H9 (cell line): ENCODE measurements around the gene GPC6. TPM values are rescaled to one million over a fixed set of nuclear protein-coding genes. Genes with fewer than 3 reads are reported as not detected.

Source experiments
- DNase-seq: peaks from one replicate; pipeline ENCODE4 v3.0.0-alpha.2; 2017
- H2AFZ ChIP-seq: one replicate; pipeline ENCODE4 v1.6.1; 2013; ENCODE audit warnings: mild to moderate bottlenecking, low read length, control low read depth, moderate library complexity
- H2AK5ac ChIP-seq: 2 replicates; pipeline ENCODE4 v1.6.1; 2013; ENCODE audit warnings: low read length, control low read depth, mixed read lengths; ENCODE audit not compliant: insufficient read length
- H2BK120ac ChIP-seq: one replicate; pipeline ENCODE4 v1.6.1; 2013; ENCODE audit warnings: low read depth, mild to moderate bottlenecking, low read length, control low read depth, inconsistent platforms; ENCODE audit not compliant: poor library complexity, severe bottlenecking
- H2BK12ac ChIP-seq: 2 replicates; pipeline ENCODE4 v1.6.1; 2013; ENCODE audit warnings: low read length, control low read depth, mixed read lengths, low read depth; ENCODE audit not compliant: insufficient read length
- H2BK15ac ChIP-seq: 2 replicates; pipeline ENCODE4 v1.6.1; 2013; ENCODE audit warnings: low read depth, low read length, control low read depth
- H2BK20ac ChIP-seq: one replicate; pipeline ENCODE4 v1.6.1; 2013; ENCODE audit warnings: low read depth, mild to moderate bottlenecking, low read length, control low read depth, inconsistent platforms; ENCODE audit not compliant: poor library complexity, severe bottlenecking
- H2BK5ac ChIP-seq: 2 replicates; pipeline ENCODE4 v1.6.1; 2013; ENCODE audit warnings: low read length, control low read depth, mixed read lengths; ENCODE audit not compliant: insufficient read length
- H3K14ac ChIP-seq: 2 replicates; pipeline ENCODE4 v1.6.1; 2013; ENCODE audit warnings: low read length, control low read depth; ENCODE audit not compliant: insufficient read depth
- H3K18ac ChIP-seq: 2 replicates; pipeline ENCODE4 v1.6.1; 2013; ENCODE audit warnings: low read depth, mild to moderate bottlenecking, mixed read lengths, low read length, control low read depth; ENCODE audit not compliant: insufficient read length
- H3K23ac ChIP-seq: 2 replicates; pipeline ENCODE4 v1.6.1; 2013; ENCODE audit warnings: low read length, control low read depth, mixed read lengths, low read depth; ENCODE audit not compliant: insufficient read length
- H3K23me2 ChIP-seq: 2 replicates; pipeline ENCODE4 v1.6.1; 2013; ENCODE audit warnings: low read depth, mild to moderate bottlenecking, mixed read lengths, low read length, control low read depth; ENCODE audit not compliant: insufficient read length, poor library complexity, severe bottlenecking
- H3K27ac ChIP-seq: 2 replicates; pipeline ENCODE4 v1.5.1; 2013; ENCODE audit warnings: low read length, control low read depth, mixed read lengths, low read depth; ENCODE audit not compliant: insufficient read length
- H3K27me3 ChIP-seq: 2 replicates; pipeline ENCODE4 v1.6.1; 2013; ENCODE audit warnings: low read length, control low read depth, inconsistent platforms; ENCODE audit not compliant: insufficient read depth
- H3K4ac ChIP-seq: 2 replicates; pipeline ENCODE4 v1.6.1; 2013; ENCODE audit warnings: low read depth, mild to moderate bottlenecking, control low read depth, inconsistent platforms, low read length, moderate library complexity
- H3K4me1 ChIP-seq: 2 replicates; pipeline ENCODE4 v1.6.1; 2013; ENCODE audit warnings: low read length, control low read depth, inconsistent platforms; ENCODE audit not compliant: insufficient read depth
- H3K4me2 ChIP-seq: 2 replicates; pipeline ENCODE4 v1.6.1; 2013; ENCODE audit warnings: low read length, control low read depth, mixed read lengths; ENCODE audit not compliant: insufficient read length, insufficient read depth
- H3K56ac ChIP-seq: 2 replicates; pipeline ENCODE4 v1.6.1; 2013; ENCODE audit warnings: low read depth, mild to moderate bottlenecking, mixed read lengths, low read length, control low read depth; ENCODE audit not compliant: insufficient read length
- H3K79me1 ChIP-seq: 2 replicates; pipeline ENCODE4 v1.6.1; 2013; ENCODE audit warnings: low read depth, mild to moderate bottlenecking, moderate library complexity, low read length, control low read depth, inconsistent platforms; ENCODE audit not compliant: insufficient read depth, poor library complexity, severe bottlenecking
- H3K79me2 ChIP-seq: 2 replicates; pipeline ENCODE4 v1.6.1; 2013; ENCODE audit warnings: low read length, control low read depth, inconsistent platforms; ENCODE audit not compliant: insufficient read depth
- H3K9ac ChIP-seq: 2 replicates; pipeline ENCODE4 v1.6.1; 2013; ENCODE audit warnings: low read length, control low read depth, mixed read lengths; ENCODE audit not compliant: insufficient read length; ENCODE audit errors: extremely low read depth
- H3K9me3 ChIP-seq: one replicate; pipeline ENCODE4 v1.6.1; 2013; ENCODE audit warnings: low read depth, low read length, inconsistent platforms; ENCODE audit not compliant: control insufficient read depth
- H3T11ph ChIP-seq: one replicate; pipeline ENCODE4 v1.6.1; 2013; ENCODE audit warnings: mild to moderate bottlenecking, low read length, control low read depth, inconsistent platforms
- H4K20me1 ChIP-seq: one replicate; pipeline ENCODE4 v1.6.1; 2013; ENCODE audit not compliant: control insufficient read depth, insufficient read length, insufficient read depth
- H4K5ac ChIP-seq: 2 replicates; pipeline ENCODE4 v1.6.1; 2013; ENCODE audit warnings: low read depth, mild to moderate bottlenecking, mixed read lengths, low read length, control low read depth; ENCODE audit not compliant: insufficient read length
- H4K8ac ChIP-seq: replicated peaks from 2 replicates; pipeline ENCODE4 v1.6.1; 2013; ENCODE audit warnings: low read length, control low read depth, mixed read lengths, low read depth; ENCODE audit not compliant: insufficient read length
- H4K91ac ChIP-seq: 2 replicates; pipeline ENCODE4 v1.6.1; 2013; ENCODE audit warnings: low read depth, mild to moderate bottlenecking, moderate library complexity, mixed read lengths, low read length, control low read depth; ENCODE audit not compliant: insufficient read length
- H3K27ac Mint-ChIP-seq, 3 experiments: 2 replicates in 2 of 3; 3 replicates in 1 of 3; pipeline ENCODE4 v1.8.0; 2020 to 2021; ENCODE audit warnings: mixed read lengths in 3 of 3, mild to moderate bottlenecking in 1 of 3, moderate library complexity in 1 of 3
- H3K27me3 Mint-ChIP-seq: 2 replicates; pipeline ENCODE4 v1.8.0; 2021; ENCODE audit warnings: low read depth, mild to moderate bottlenecking, moderate library complexity, mixed read lengths
- H3K36me3 Mint-ChIP-seq, 3 experiments: 2 replicates in 2 of 3; 3 replicates in 1 of 3; pipeline ENCODE4 v1.8.0; 2020 to 2021; ENCODE audit warnings: low read depth in 3 of 3, mixed read lengths in 3 of 3; ENCODE audit not compliant: insufficient read depth in 1 of 3
- H3K4me1 Mint-ChIP-seq, 2 experiments: 2 replicates each; pipeline ENCODE4 v1.8.0; 2020; ENCODE audit warnings: mixed read lengths in 2 of 2
- H3K4me3 Mint-ChIP-seq, 2 experiments: 2 replicates in 1 of 2; 3 replicates in 1 of 2; pipeline ENCODE4 v1.8.0; 2020 to 2021; ENCODE audit warnings: mild to moderate bottlenecking in 2 of 2, mixed read lengths in 2 of 2, moderate library complexity in 1 of 2
- H3K9me3 Mint-ChIP-seq, 2 experiments: 2 replicates in 1 of 2; 3 replicates in 1 of 2; pipeline ENCODE4 v1.8.0; 2020; ENCODE audit warnings: mild to moderate bottlenecking in 2 of 2, mixed read lengths in 2 of 2, moderate library complexity in 1 of 2
- WGBS: extraction: QIAGEN DNeasy Blood & Tissue Kit; methylation state at CpG from one replicate; pipeline ENCODE4 v1.1.7; 2013; ENCODE audit warnings: missing lambda C conversion rate, low lambda C conversion rate, mixed read lengths; ENCODE audit not compliant: insufficient read length; ENCODE audit errors: extremely low coverage; 5-methylcytosine and 5-hydroxymethylcytosine counted together
- total RNA-seq: library from RNA; stranded (reverse); gene quantifications from 2 replicates; pipeline ENCODE4 v1.2.1, GENCODE V29; 2021
- TF ChIP-seq, protein P1 (sequence below): fragments of 200-600 bp; sonication (generic); conservative IDR thresholded peaks from 3 replicates; pipeline ENCODE4 v1.8.0; 2021; ENCODE audit warnings: antibody characterized with exemption, mild to moderate bottlenecking

The GPC6 gene
- total RNA-seq, 1 experiment from 2014 or later = 15.6 TPM

DNA sequence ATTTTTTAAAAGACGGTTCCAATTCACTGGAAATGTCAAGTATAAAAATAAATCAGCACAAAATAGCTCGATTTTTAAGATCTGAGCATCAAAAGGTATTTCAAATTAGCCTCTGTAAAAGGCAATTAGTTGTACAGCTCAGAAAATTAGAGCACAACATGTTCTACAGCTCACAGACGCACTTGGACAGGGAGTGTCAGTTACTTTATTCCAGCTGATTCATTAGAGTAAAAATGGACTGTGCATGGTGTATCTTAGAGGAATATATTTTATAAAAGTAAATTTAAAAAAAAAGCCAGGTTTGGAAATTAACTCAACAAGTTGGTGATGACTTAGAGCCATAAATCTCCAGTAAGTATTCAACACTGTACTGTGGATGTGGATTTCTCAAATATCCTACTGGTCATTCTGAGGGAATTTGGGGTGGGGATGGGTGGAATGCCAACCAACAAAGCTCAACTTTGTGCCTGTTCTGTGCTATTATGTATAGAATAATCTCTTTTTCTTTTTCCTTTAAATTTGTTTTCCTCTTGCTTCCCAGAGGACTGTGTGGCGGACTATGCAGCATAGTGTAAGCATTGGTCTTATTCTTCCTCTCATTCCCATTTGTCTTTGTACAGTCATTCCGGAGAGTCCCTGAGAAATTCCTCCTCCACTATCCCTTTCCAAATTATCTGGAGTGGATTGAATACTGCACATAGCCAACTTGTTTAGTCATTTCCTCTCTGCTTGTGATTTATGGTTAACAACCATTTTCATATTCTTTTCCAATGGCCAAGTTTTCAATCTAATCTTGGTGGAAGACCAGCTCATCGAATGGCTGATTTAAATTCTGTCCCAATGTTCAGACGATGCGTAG, 1083.6 kb downstream of the GPC6 start:
- DNase-seq = no peak
- Mint-ChIP-seq H3K36me3 (no peaks in the 10 kb centered on the region), H3K4me3 (no peak overlapping the region), H3K9me3 (no peaks in the 10 kb centered on the region), H3K27me3 (no peaks in the 10 kb centered on the region), H3K4me1 (peaks cover 15 to 21% of the 10 kb centered on the region in 2 experiments), H3K27ac (no peak overlapping the region)
- H4K20me1 ChIP-seq = no peaks in the 10 kb centered on the region
- no peak overlapping the region for H2BK15ac ChIP-seq
- no peak overlapping the region for H2BK20ac ChIP-seq
- H4K8ac ChIP-seq = no peak overlapping the region
- no peak overlapping the region for H4K91ac ChIP-seq
- no CpG with 5 or more reads among the region's 8 CpGs for WGBS
- H3K79me1 ChIP-seq = no peaks in the 10 kb centered on the region
- H4K5ac ChIP-seq = no peak overlapping the region
- H2BK12ac ChIP-seq = no peak overlapping the region
- no peak overlapping the region for H2AFZ ChIP-seq
- no peak overlapping the region for H2BK120ac ChIP-seq
- H2BK5ac ChIP-seq = no peak overlapping the region
- H3K27me3 ChIP-seq = no peaks in the 10 kb centered on the region
- H3K4me1 ChIP-seq = no peaks in the 10 kb centered on the region
- no peak overlapping the region for H3K23ac ChIP-seq
- no peak overlapping the region for H3K18ac ChIP-seq
- no peak overlapping the region for H3K4ac ChIP-seq
- H3K79me2 ChIP-seq = no peaks in the 10 kb centered on the region
- TF ChIP-seq, protein P1, sequence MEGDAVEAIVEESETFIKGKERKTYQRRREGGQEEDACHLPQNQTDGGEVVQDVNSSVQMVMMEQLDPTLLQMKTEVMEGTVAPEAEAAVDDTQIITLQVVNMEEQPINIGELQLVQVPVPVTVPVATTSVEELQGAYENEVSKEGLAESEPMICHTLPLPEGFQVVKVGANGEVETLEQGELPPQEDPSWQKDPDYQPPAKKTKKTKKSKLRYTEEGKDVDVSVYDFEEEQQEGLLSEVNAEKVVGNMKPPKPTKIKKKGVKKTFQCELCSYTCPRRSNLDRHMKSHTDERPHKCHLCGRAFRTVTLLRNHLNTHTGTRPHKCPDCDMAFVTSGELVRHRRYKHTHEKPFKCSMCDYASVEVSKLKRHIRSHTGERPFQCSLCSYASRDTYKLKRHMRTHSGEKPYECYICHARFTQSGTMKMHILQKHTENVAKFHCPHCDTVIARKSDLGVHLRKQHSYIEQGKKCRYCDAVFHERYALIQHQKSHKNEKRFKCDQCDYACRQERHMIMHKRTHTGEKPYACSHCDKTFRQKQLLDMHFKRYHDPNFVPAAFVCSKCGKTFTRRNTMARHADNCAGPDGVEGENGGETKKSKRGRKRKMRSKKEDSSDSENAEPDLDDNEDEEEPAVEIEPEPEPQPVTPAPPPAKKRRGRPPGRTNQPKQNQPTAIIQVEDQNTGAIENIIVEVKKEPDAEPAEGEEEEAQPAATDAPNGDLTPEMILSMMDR = no peak
- no peak overlapping the region for H3K9ac ChIP-seq
- H3K9me3 ChIP-seq = no peaks in the 10 kb centered on the region
- no peak overlapping the region for H3K4me2 ChIP-seq
- no peak overlapping the region for H2AK5ac ChIP-seq
- no peak overlapping the region for H3K14ac ChIP-seq
- no peaks in the 10 kb centered on the region for H3K23me2 ChIP-seq
- H3K56ac ChIP-seq = no peak overlapping the region
- H3K27ac ChIP-seq = no peak overlapping the region
- H3T11ph ChIP-seq = no peak overlapping the region
